ENCODE data around the gene CPEB1. TPM values are rescaled to one million over a fixed set of nuclear protein-coding genes. Genes with fewer than 3 reads are reported as not detected.

CPEB1 gene
- total RNA-seq, 1 donor from 2014 or later = 2.4 TPM

DNA sequence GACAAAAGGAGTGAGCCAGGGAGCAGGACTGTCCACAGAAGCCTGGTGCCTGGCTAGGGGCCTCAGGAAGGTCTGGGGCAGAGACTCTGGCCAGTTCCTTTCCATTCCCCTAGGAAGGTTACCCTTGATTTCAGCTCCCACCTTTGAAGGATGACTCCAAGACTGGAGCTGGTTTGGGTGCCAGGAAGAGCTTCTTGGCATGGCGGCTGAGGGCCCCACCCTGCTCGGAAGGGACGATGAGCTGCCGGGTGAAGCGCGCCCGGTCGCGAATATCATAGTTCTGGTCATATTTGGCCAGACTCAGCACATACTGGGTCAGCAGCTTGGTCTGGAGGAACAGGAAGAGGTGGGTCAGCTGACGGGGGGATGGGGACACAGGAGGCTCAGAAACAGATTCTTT is 19.4 kb upstream of the CPEB1 start:
- Histone ChIP-seq H3K9me3 (no peaks in the 10 kb centered on the region), H3K36me3 (no peaks in the 10 kb centered on the region), H3K4me1 (no peaks in the 10 kb centered on the region), H3K27ac (no peak overlapping the region), H3K27me3 (no peaks in the 10 kb centered on the region), H3K4me3 (no peak overlapping the region)
- DNase-seq (ENCODE audit: low spot score in 2 of 2) = no peak
- intact Hi-C loops (cut with DNase I) = no loop called here
- TF ChIP-seq, protein P1, sequence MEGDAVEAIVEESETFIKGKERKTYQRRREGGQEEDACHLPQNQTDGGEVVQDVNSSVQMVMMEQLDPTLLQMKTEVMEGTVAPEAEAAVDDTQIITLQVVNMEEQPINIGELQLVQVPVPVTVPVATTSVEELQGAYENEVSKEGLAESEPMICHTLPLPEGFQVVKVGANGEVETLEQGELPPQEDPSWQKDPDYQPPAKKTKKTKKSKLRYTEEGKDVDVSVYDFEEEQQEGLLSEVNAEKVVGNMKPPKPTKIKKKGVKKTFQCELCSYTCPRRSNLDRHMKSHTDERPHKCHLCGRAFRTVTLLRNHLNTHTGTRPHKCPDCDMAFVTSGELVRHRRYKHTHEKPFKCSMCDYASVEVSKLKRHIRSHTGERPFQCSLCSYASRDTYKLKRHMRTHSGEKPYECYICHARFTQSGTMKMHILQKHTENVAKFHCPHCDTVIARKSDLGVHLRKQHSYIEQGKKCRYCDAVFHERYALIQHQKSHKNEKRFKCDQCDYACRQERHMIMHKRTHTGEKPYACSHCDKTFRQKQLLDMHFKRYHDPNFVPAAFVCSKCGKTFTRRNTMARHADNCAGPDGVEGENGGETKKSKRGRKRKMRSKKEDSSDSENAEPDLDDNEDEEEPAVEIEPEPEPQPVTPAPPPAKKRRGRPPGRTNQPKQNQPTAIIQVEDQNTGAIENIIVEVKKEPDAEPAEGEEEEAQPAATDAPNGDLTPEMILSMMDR (IDR thresholded peaks at IDR 0.05) = no peak

DNA sequence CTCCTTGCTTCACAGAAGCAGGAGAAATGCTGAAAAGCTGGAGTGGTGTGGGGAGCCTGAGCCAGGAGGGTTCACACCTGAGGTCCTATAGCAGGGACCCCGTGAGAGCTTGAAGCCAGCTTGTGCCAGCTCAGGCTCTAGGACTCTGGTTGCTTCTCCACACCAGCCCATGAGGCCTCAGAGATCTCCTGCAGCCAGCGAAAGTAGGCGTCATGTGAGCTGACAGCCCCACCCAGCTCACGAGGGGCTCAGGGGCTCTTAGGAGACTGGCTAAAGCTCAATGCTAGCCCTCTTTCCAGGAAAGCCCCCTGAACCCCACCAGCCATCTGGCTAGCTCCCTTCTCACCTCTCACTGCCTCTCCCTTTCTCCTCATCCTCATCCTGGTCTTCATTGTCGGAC is 16.9 kb upstream of the CPEB1 start:
- Histone ChIP-seq H3K9me3 (no peaks in the 10 kb centered on the region), H3K27ac (no peak overlapping the region), H3K36me3 (no peaks in the 10 kb centered on the region), H3K27me3 (no peaks in the 10 kb centered on the region), H3K4me1 (no peaks in the 10 kb centered on the region), H3K4me3 (no peak overlapping the region)
- no peak for DNase-seq (ENCODE audit: low spot score in 2 of 2)
- intact Hi-C loops (cut with DNase I) = loop anchor here (5.0 kb wide), 1 partner anchor 43 kb away; the partner anchor contains the start of gene AP3B2
- TF ChIP-seq, protein P1 (IDR thresholded peaks at IDR 0.05) = no peak

DNA sequence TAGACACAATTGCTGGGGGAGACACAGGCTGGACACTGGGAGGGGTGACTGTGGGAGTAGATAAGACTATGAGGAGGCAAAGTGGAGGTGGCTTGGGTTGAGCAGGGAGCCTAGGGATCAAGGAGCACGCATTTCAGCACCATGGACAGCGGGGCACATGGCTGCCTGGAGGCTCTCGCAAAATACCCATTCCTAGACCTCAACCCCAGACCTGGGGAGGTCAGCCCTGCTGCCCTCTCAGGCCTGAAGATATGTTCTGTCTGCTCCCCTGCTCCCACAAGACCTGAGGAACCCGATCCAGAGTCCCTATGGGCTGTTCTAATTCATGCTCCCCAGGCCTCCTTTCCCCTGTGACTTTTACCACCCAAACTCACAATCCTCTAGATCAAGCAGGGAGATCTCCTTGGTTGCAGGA is 16.0 kb upstream of the CPEB1 start:
- Histone ChIP-seq H3K4me1 (no peaks in the 10 kb centered on the region), H3K36me3 (no peaks in the 10 kb centered on the region), H3K4me3 (no peak overlapping the region), H3K27me3 (no peaks in the 10 kb centered on the region), H3K9me3 (no peaks in the 10 kb centered on the region), H3K27ac (no peak overlapping the region)
- DNase-seq (ENCODE audit: low spot score in 2 of 2) = no peak
- TF ChIP-seq, protein P1 (IDR thresholded peaks at IDR 0.05) = no peak
- intact Hi-C loops (cut with DNase I) = loop anchor here (5.0 kb wide), 1 partner anchor 44 kb away; the partner anchor contains the start of gene AP3B2

DNA sequence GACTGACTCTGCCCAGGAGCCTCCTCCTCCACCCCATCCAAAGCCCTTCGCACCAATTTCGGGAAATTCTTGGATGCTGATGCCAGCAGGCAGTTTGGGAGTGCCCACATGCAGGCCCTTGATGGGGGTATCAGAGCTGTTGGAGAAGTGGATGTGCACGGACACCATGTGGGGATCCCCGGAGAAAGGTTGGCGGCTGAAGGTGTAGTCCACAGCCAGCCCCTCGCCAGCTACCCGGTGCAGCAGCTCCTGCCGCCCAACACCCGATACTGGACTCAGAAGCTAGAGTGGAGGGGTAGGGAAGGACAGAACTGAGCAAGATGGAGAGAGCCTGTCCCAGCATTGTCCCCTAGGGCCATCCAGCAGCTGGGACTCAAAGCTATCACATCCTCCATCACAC is 15.5 kb upstream of the CPEB1 start:
- intact Hi-C loops (cut with DNase I) = loop anchor here (5.0 kb wide), 1 partner anchor 45 kb away; the partner anchor contains the start of gene AP3B2
- Histone ChIP-seq H3K27me3 (no peaks in the 10 kb centered on the region), H3K27ac (no peak overlapping the region), H3K36me3 (no peaks in the 10 kb centered on the region), H3K4me3 (no peak overlapping the region), H3K4me1 (no peaks in the 10 kb centered on the region), H3K9me3 (no peaks in the 10 kb centered on the region)
- TF ChIP-seq, protein P1 (IDR thresholded peaks at IDR 0.05) = no peak
- no peak for DNase-seq (ENCODE audit: low spot score in 2 of 2)

DNA sequence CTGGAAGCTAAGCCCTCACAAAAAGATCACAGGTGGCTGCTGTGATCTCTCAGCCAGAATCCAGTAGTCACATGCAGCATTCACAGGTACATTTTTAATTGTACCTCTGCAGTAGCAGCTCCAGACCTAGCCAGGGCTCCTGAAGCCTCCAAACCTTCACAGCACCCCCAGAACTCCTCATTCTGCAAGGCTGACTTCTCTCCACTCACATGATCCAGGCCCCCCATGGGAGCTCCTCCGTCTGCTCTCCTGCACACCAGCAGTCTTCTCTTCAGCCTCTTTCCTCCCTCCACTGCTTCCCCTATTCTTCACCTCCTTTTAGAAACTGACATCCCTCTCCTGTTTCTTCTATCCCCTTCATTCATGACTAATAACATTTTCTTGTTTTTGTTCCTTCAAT is 13.2 kb upstream of the CPEB1 start:
- no peak overlapping the region for H3K4me3 ChIP-seq
- no peak overlapping the region for H3K27ac ChIP-seq
- no peak for DNase-seq (ENCODE audit: low spot score in 2 of 2)
- H3K4me1 ChIP-seq = no peaks in the 10 kb centered on the region
- H3K9me3 ChIP-seq = no peaks in the 10 kb centered on the region
- intact Hi-C loops (cut with DNase I) = loop anchor here (5.0 kb wide), 1 partner anchor 47 kb away; the partner anchor contains the start of gene AP3B2
- H3K27me3 ChIP-seq = no peaks in the 10 kb centered on the region
- no peaks in the 10 kb centered on the region for H3K36me3 ChIP-seq
- TF ChIP-seq, protein P1 (IDR thresholded peaks at IDR 0.05) = no peak

Measured in ascending aorta (tissue), 2 donors.